Activated naive CD8-positive, alpha-beta T cell treated with anti-CD3 and anti-CD28 coated beads, Interleukin-2, amount 50 U/mL, for 16 hours (primary cell): ENCODE results near the gene GAK.
"Not testable (repeated sequence)": the region's sequence is repeated elsewhere in the genome, so short reads cannot be mapped to it uniquely, and the experiment has no call there.

Experiments
- DNase-seq: peaks from one replicate; pipeline ENCODE4 v3.0.0-alpha.2; 2020; ENCODE audit warnings: low read depth, low spot score

GAK gene

GRCh38 chr4:819401-820229, 112.5 kb downstream of the GAK start:
- no peak for DNase-seq

- no peak for DNase-seq
These were observed 113.8 kb downstream of the GAK start for GRCh38 chr4:818106-818921.

- DNase-seq = no peak
These were observed 116.5 kb downstream of the GAK start for GRCh38 chr4:815464-816146.

GRCh38 chr4:814312-814850, 117.7 kb downstream of the GAK start:
- DNase-seq = no peak

- no peak for DNase-seq
These were observed 118.2 kb downstream of the GAK start for GRCh38 chr4:813900-814299.

- DNase-seq = no peak
These were observed 123.1 kb downstream of the GAK start for GRCh38 chr4:808860-809570.

GRCh38 chr4:807792-808191, 124.3 kb downstream of the GAK start:
- no peak for DNase-seq

- DNase-seq = not testable (repeated sequence)
These were observed 125.1 kb downstream of the GAK start for GRCh38 chr4:806979-807378.

- no peak for DNase-seq
These were observed 127.3 kb downstream of the GAK start for GRCh38 chr4:804804-805203.

GRCh38 chr4:803884-804283, 128.2 kb downstream of the GAK start:
- DNase-seq = no peak

- DNase-seq = no peak
These were observed 130.5 kb downstream of the GAK start for GRCh38 chr4:801436-802124.
